ENCODE measurements around the gene MRPS7. TPM values are rescaled to one million over a fixed set of nuclear protein-coding genes. Genes with fewer than 3 reads are reported as not detected.
A peak's percentile ranks its signal among the peaks of the same experiment; 100 is the strongest.

Gene MRPS7
- polyA plus RNA-seq, 3 donors, result 26.7 to 122 (median 101) TPM

DNA sequence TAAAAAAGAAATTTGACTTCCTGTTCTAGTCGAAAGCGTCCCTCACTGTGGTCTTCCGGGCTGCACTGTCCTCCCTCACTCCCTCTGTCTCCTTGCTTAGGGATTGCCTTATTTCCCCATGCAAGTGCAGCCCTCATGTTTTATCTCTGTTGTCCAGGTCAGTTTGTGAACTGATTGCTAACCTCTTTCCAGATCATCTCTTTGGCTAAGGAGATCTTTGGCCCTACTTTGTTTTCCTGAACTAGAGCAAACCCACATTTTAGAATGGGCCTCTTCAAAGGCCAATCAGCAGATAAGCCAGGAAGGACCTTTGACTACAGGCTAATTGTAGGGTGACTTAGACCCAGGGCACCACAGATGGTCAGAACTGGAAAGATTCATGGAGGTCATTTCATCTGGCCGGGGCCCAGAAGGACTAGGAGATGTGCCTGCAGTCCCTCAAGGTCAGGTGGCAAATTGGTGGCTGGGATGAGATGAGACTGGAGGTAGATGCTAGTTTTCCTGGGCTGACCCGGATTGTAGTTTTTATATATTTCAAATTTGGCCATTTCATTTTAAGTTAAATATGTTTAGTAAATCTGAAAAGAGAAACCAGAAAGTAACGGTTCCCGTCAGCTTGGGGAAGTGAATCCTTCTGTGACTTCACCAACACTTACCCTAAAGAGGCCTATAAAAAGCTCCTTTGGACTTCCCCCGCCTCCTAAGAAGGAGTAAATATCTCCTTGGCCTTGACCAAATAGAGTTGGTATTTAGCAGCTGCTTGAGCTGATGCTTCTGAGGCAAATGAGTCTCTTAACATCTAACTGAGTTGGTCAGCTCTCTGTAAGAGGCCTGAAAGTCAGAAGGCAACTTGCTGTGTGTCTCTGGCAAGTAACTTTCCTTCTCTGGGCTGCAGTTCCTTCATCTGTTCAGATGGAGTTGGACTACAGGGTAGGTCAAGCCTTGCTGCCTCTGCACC, 33.8 kb downstream of the MRPS7 start:
- H3K9ac ChIP-seq (ENCODE audit: insufficient read depth, low read length, poor library complexity, severe bottlenecking), result peak overlapping the region; percentile 79
- peak overlapping the region in 1 of 3 experiments; percentile 10 for H3K4me3 ChIP-seq (replicated peaks in 1 of 3; ENCODE audit: low read depth in 2 of 3, low read length in 3 of 3)
- peak overlapping the region; percentile 37 for H3K4me2 ChIP-seq (replicated peaks; ENCODE audit: extremely low read depth, low read length, poor library complexity, severe bottlenecking)
- TF ChIP-seq, protein P1, sequence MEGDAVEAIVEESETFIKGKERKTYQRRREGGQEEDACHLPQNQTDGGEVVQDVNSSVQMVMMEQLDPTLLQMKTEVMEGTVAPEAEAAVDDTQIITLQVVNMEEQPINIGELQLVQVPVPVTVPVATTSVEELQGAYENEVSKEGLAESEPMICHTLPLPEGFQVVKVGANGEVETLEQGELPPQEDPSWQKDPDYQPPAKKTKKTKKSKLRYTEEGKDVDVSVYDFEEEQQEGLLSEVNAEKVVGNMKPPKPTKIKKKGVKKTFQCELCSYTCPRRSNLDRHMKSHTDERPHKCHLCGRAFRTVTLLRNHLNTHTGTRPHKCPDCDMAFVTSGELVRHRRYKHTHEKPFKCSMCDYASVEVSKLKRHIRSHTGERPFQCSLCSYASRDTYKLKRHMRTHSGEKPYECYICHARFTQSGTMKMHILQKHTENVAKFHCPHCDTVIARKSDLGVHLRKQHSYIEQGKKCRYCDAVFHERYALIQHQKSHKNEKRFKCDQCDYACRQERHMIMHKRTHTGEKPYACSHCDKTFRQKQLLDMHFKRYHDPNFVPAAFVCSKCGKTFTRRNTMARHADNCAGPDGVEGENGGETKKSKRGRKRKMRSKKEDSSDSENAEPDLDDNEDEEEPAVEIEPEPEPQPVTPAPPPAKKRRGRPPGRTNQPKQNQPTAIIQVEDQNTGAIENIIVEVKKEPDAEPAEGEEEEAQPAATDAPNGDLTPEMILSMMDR (IDR thresholded peaks at IDR 0.05), result peak; percentile 16
- H3K4me1 ChIP-seq (ENCODE audit: control insufficient read depth in 1 of 2, insufficient read depth in 2 of 2, low read length in 2 of 2), result peaks cover 85 to 89% of the 10 kb centered on the region in 2 donors
- peaks cover 41% of the 10 kb centered on the region for H3K79me2 ChIP-seq (ENCODE audit: insufficient read depth, low read length)
- intact Hi-C loops (cut with micrococcal nuclease), result loop anchor here in 1 of 2 donors (2.0 kb wide), 1 partner anchor 17 kb away; no protein-coding TSS in a partner anchor
- H3K27ac ChIP-seq (ENCODE audit: low read depth in 1 of 2, low read length in 2 of 2), result peak overlapping the region; percentile 87 to 98
- peak overlapping the region; percentile 97 to 100 (median 100) for H3K27ac Mint-ChIP-seq
- peak; percentile 85 to 92 (median 90) for DNase-seq
- H3K4me1 Mint-ChIP-seq, result peaks cover 64% of the 10 kb centered on the region
- H2AFZ ChIP-seq (ENCODE audit: insufficient read depth, low read depth, low read length, poor library complexity, severe bottlenecking), result no peak overlapping the region
- no peaks in the 10 kb centered on the region for H3K9me3 ChIP-seq (replicated peaks in 1 of 2; ENCODE audit: control insufficient read depth in 1 of 2, insufficient read depth in 1 of 2, low read length in 2 of 2)
- H3K4me3 Mint-ChIP-seq, result peak overlapping the region; percentile 62 to 76
- 0% methylated on average over 4 of the region's 8 CpGs for WGBS (ENCODE audit: insufficient coverage)
- no peaks in the 10 kb centered on the region for H4K20me1 ChIP-seq (ENCODE audit: insufficient read depth, low read length)
- H3K36me3 Mint-ChIP-seq, result peaks cover 1 to 3% of the 10 kb centered on the region in 2 donors
- no peaks in the 10 kb centered on the region for H3K36me3 ChIP-seq (replicated peaks in 1 of 2; ENCODE audit: control insufficient read depth in 1 of 2, insufficient read depth in 2 of 2, low read length in 2 of 2)
- peaks cover 0 to 1% (median 0%) of the 10 kb centered on the region in 7 donors for H3K9me3 Mint-ChIP-seq
- H3K27me3 ChIP-seq (ENCODE audit: control insufficient read depth in 2 of 2, insufficient read depth in 2 of 2, low read length in 2 of 2), result no peaks in the 10 kb centered on the region
- no peaks in the 10 kb centered on the region for H3K27me3 Mint-ChIP-seq (ENCODE audit: low read depth in 3 of 3)

DNA sequence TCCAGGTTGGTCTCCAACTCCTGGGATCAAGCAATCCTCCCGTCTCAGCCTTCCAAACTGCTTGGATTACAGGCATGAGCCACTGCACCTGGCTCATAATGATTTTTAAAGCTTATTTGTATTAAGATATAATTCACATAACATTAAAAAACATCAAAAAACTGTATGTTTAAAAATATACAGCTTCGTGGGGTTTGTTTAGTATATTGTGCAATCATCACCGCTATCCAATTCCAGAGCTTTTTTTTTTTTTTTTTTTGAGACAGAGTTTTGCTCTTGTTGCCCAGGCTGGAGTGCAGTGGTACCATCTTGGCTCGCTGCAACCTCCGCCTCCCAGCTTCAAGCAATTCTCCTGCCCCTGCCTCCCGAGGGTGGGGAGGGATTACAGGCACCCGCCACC, 38.6 kb downstream of the MRPS7 start:
- WGBS (ENCODE audit: insufficient coverage), result no CpG with 5 or more reads among the region's 7 CpGs
- H3K27me3 ChIP-seq (ENCODE audit: control insufficient read depth in 2 of 2, insufficient read depth in 2 of 2, low read length in 2 of 2), result no peaks in the 10 kb centered on the region
- H3K4me1 Mint-ChIP-seq, result peaks cover 55% of the 10 kb centered on the region
- H3K27ac ChIP-seq (ENCODE audit: low read depth in 1 of 2, low read length in 2 of 2), result peak overlapping the region in 1 of 2 donors; percentile 98
- DNase-seq, result no peak
- H3K9ac ChIP-seq (ENCODE audit: insufficient read depth, low read length, poor library complexity, severe bottlenecking), result peak overlapping the region; percentile 78
- peaks cover 31% of the 10 kb centered on the region for H3K79me2 ChIP-seq (ENCODE audit: insufficient read depth, low read length)
- no peak overlapping the region for H2AFZ ChIP-seq (ENCODE audit: insufficient read depth, low read depth, low read length, poor library complexity, severe bottlenecking)
- no peaks in the 10 kb centered on the region for H3K9me3 Mint-ChIP-seq
- H3K9me3 ChIP-seq (replicated peaks in 1 of 2; ENCODE audit: control insufficient read depth in 1 of 2, insufficient read depth in 1 of 2, low read length in 2 of 2), result no peaks in the 10 kb centered on the region
- intact Hi-C loops (cut with micrococcal nuclease), result no loop called here
- peaks cover 8 to 11% of the 10 kb centered on the region in 2 donors for H3K36me3 Mint-ChIP-seq
- H3K4me3 ChIP-seq (replicated peaks in 1 of 3; ENCODE audit: low read depth in 2 of 3, low read length in 3 of 3), result no peak overlapping the region
- H4K20me1 ChIP-seq (ENCODE audit: insufficient read depth, low read length), result no peaks in the 10 kb centered on the region
- no peak overlapping the region for H3K4me2 ChIP-seq (replicated peaks; ENCODE audit: extremely low read depth, low read length, poor library complexity, severe bottlenecking)
- no peaks in the 10 kb centered on the region for H3K27me3 Mint-ChIP-seq (ENCODE audit: low read depth in 3 of 3)
- TF ChIP-seq, protein P1 (IDR thresholded peaks at IDR 0.05), result no peak
- H3K4me1 ChIP-seq (ENCODE audit: control insufficient read depth in 1 of 2, insufficient read depth in 2 of 2, low read length in 2 of 2), result peaks cover 71 to 77% of the 10 kb centered on the region in 2 donors
- H3K4me3 Mint-ChIP-seq, result no peak overlapping the region
- H3K36me3 ChIP-seq (replicated peaks in 1 of 2; ENCODE audit: control insufficient read depth in 1 of 2, insufficient read depth in 2 of 2, low read length in 2 of 2), result no peaks in the 10 kb centered on the region
- peak overlapping the region; percentile 90 to 100 (median 96) for H3K27ac Mint-ChIP-seq
